K562 (cell line): ENCODE measurements around the gene ZFX. TPM values are rescaled to one million over a fixed set of nuclear protein-coding genes. Genes with fewer than 3 reads are reported as not detected.

Experiments used
- ATAC-seq: fragments of 200-7000 bp; cut with Tn5 transposase; 3 replicates; pipeline ENCODE4 v1.9.1; 2020; ENCODE audit warnings: moderate library complexity
- BruUV-seq: library from RNA; stranded (reverse); fragments of 400-500 nt; replicated peaks from 2 replicates; lab custom pipeline; 2021; lab: Mats Ljungman, UMichigan
- CTCF ChIA-PET: fragments of 300-600 bp; formaldehyde crosslinking; extraction: SDS; loops from one replicate; lab custom pipeline; 2021; ENCODE audit warnings: low intra/inter-chr PET ratio; lab: Yijun Ruan, JAX
- POLR2A ChIA-PET: fragments of 300-600, 350-650 bp; sonication (Branson Sonifier 250); formaldehyde crosslinking; extraction: SDS; loops from one replicate; lab custom pipeline; 2021; ENCODE audit warnings: antibody characterized with exemption, inconsistent platforms; lab: Yijun Ruan, JAX
- DNase-seq, 4 experiments: peaks; one replicate each; pipeline versions ENCODE4 v3.0.0 to v3.0.0-alpha.2; 2011 to 2018; ENCODE audit warnings: low spot score in 3 of 4, mixed read lengths in 3 of 4; ENCODE audit errors: extremely low read depth in 1 of 4
- FAIRE-seq: peaks from 2 replicates; lab custom pipeline; 2011; peaks lifted over from hg19 to GRCh38; lab: Jason Lieb, UNC
- H2AFZ ChIP-seq: 2 replicates; pipeline ENCODE4 v1.6.0; 2011; ENCODE audit warnings: low read depth, low read length, control low read depth, inconsistent platforms
- H3K27ac ChIP-seq: fragments of 200-600 bp; 3 replicates; pipeline ENCODE4 v1.8.0; 2011; ENCODE audit warnings: low read depth, mild to moderate bottlenecking, control low read depth, inconsistent platforms, low read length, moderate library complexity, mixed read lengths; ENCODE audit errors: extremely low read depth
- H3K27me3 ChIP-seq, 2 experiments: fragments of 300-600 bp in 1 of 2; 2 replicates in 1 of 2; 3 replicates in 1 of 2; pipeline versions ENCODE4 v1.6.0 to v1.8.0; 2011; ENCODE audit warnings: inconsistent platforms in 2 of 2, low read length in 2 of 2, mild to moderate bottlenecking in 1 of 2, mixed read lengths in 1 of 2, moderate library complexity in 1 of 2; ENCODE audit not compliant: control insufficient read depth in 2 of 2, insufficient read depth in 2 of 2
- H3K36me3 ChIP-seq: fragments of 300-600 bp; 3 replicates; pipeline ENCODE4 v1.8.0; 2011; ENCODE audit warnings: mild to moderate bottlenecking, low read length, inconsistent platforms; ENCODE audit not compliant: control insufficient read depth, insufficient read depth
- H3K4me1 ChIP-seq, 2 experiments: fragments of 200-600 bp in 1 of 2; replicated peaks in 1 of 2; 2 replicates in 1 of 2; 3 replicates in 1 of 2; pipeline versions ENCODE4 v1.5.1 to v1.8.0; 2011; ENCODE audit warnings: inconsistent platforms in 2 of 2, low read length in 2 of 2, mild to moderate bottlenecking in 1 of 2, mixed read lengths in 1 of 2, moderate library complexity in 1 of 2; ENCODE audit not compliant: control insufficient read depth in 2 of 2, insufficient read depth in 2 of 2
- H3K4me2 ChIP-seq: 2 replicates; pipeline ENCODE4 v1.6.1; 2011; ENCODE audit warnings: low read length, control low read depth, inconsistent platforms, mixed read lengths; ENCODE audit not compliant: insufficient read depth
- H3K4me3 ChIP-seq: fragments of 200-600 bp; sonication (generic), shearing (Covaris generic); 2 replicates; pipeline ENCODE4 v1.5.1; 2016; ENCODE audit warnings: control low read depth, inconsistent platforms
- H3K79me2 ChIP-seq: fragments of 200-600 bp; 3 replicates; pipeline ENCODE4 v1.8.0; 2011; ENCODE audit warnings: low read length, inconsistent platforms; ENCODE audit not compliant: control insufficient read depth, insufficient read depth
- H3K9ac ChIP-seq, 2 experiments: 2 replicates each; pipeline versions ENCODE4 v1.6.0 to v1.6.1; 2011; ENCODE audit warnings: low read depth in 2 of 2, low read length in 2 of 2, control low read depth in 1 of 2, inconsistent platforms in 1 of 2, mild to moderate bottlenecking in 1 of 2, mixed read lengths in 1 of 2; ENCODE audit not compliant: insufficient read depth in 1 of 2
- H3K9me1 ChIP-seq: one replicate; pipeline ENCODE4 v1.6.0; 2011; ENCODE audit warnings: inconsistent platforms, mild to moderate bottlenecking, low read length, moderate library complexity; ENCODE audit not compliant: control insufficient read depth, insufficient read depth
- H3K9me3 ChIP-seq: replicated peaks from 2 replicates; pipeline ENCODE4 v1.5.1; 2011; ENCODE audit warnings: low read depth, low read length, inconsistent platforms; ENCODE audit not compliant: control insufficient read depth, insufficient read depth
- H4K20me1 ChIP-seq: replicated peaks from 2 replicates; pipeline ENCODE4 v1.6.1; 2011; ENCODE audit warnings: low read length, inconsistent platforms, mixed read lengths; ENCODE audit not compliant: control insufficient read depth, insufficient read depth
- BACH1 ChIP-seq: fragments of 200-800 bp; sonication (Bioruptor generic); IDR thresholded peaks from 2 replicates; pipeline ENCODE4 v1.6.1; 2016; ENCODE audit warnings: missing genetic modification characterization, missing compliant biosample characterization
- ETV6 ChIP-seq, 3 experiments: fragments of 150-350 bp in 1 of 3; sonication (generic) in 1 of 3; formaldehyde crosslinking in 1 of 3; IDR thresholded peaks; 2 replicates each; pipeline versions ENCODE4 v1.6.1 to v1.8.0; 2014 to 2022; ENCODE audit warnings: borderline replicate concordance in 2 of 3, low read depth in 2 of 3, antibody characterized with exemption in 1 of 3, low read length in 1 of 3, mild to moderate bottlenecking in 1 of 3, missing genetic modification reagents in 1 of 3
- HIVEP1 ChIP-seq: fragments of 250-450 bp; sonication (Bioruptor Pico); IDR thresholded peaks from 2 replicates; pipeline ENCODE4 v1.4.0; 2020; ENCODE audit warnings: mild to moderate bottlenecking
- TSC22D4 ChIP-seq: fragments of 450-650 bp; IDR thresholded peaks from 2 replicates; pipeline ENCODE4 v1.6.1; 2016; ENCODE audit warnings: missing genetic modification characterization, missing biosample characterization, control low read depth
- ZNF398 ChIP-seq: fragments of 250-450 bp; sonication (Bioruptor Pico); IDR thresholded peaks from 2 replicates; pipeline ENCODE4 v1.8.0; 2021; ENCODE audit warnings: moderate library complexity, mild to moderate bottlenecking, inconsistent platforms
- ZNF41 ChIP-seq: fragments of 250-450 bp; sonication (Bioruptor Pico); conservative IDR thresholded peaks from 2 replicates; pipeline ENCODE4 v1.4.0; 2020; ENCODE audit warnings: mild to moderate bottlenecking
- WGBS: fragments of 100-300 bp; shearing (Covaris generic); methylation state at CpG from one replicate; pipeline ENCODE4 v1.1.6; 2016; ENCODE audit warnings: low coverage, mixed read lengths; ENCODE audit not compliant: insufficient coverage; ENCODE audit errors: missing lambda C conversion rate; 5-methylcytosine and 5-hydroxymethylcytosine counted together
- in situ Hi-C: fragments of 300-500 bp; cut with MboI; formaldehyde crosslinking; loops from 4 replicates; pipeline ENCODE4 v1.15.0; 2018; ENCODE audit warnings: inconsistent platforms, mixed read lengths
- intact Hi-C: fragments of 100-400 bp; cut with micrococcal nuclease; formaldehyde crosslinking; loops from 2 replicates; pipeline ENCODE4 v1.14.2; 2022
- polyA plus RNA-seq, 8 experiments: library from polyadenylated mRNA; depleted of rRNA in 4 of 8; stranded (reverse) in 5 of 8; unstranded in 3 of 8; fragments of >200 nt; fragmentation: Nextera tagmentation in 2 of 8; fragmentation: Illumina TruSeq in 1 of 8; extraction: Ambion mirVana in 2 of 8; extraction: Trizol in 1 of 8; gene quantifications; 2 replicates each; pipeline versions ENCODE4 v1.2.1 to v1.2.3, GENCODE V29; 2011 to 2014; ENCODE audit warnings: inconsistent platforms in 1 of 8, missing spikeins in 1 of 8
- total RNA-seq, 7 experiments: library from RNA; depleted of rRNA in 6 of 7; stranded (reverse); fragments of >200 nt in 6 of 7; fragmentation: Illumina TruSeq in 2 of 7; extraction: Trizol in 2 of 7; gene quantifications; 2 replicates each; pipeline versions ENCODE4 v1.2.1 to v1.2.3, GENCODE V29; 2011 to 2021; ENCODE audit warnings: low replicate concordance in 1 of 7
- TF ChIP-seq, protein P1 (sequence below): fragments of 450-650 bp; IDR thresholded peaks from 2 replicates; pipeline ENCODE4 v1.6.1; 2016
- TF ChIP-seq, protein P2 (sequence below): fragments of 450-650 bp; conservative IDR thresholded peaks from 2 replicates; pipeline ENCODE4 v1.6.1; 2016; ENCODE audit warnings: missing genetic modification characterization, low read depth, mild to moderate bottlenecking, control low read depth, missing compliant biosample characterization

ZFX gene
- total and polyA plus RNA-seq, 9 of the 15 experiments (the other 6 are each of a cell fraction or from before 2014, with no cell fraction given), result 5.3 to 25.2 (median 11.4) TPM

DNA sequence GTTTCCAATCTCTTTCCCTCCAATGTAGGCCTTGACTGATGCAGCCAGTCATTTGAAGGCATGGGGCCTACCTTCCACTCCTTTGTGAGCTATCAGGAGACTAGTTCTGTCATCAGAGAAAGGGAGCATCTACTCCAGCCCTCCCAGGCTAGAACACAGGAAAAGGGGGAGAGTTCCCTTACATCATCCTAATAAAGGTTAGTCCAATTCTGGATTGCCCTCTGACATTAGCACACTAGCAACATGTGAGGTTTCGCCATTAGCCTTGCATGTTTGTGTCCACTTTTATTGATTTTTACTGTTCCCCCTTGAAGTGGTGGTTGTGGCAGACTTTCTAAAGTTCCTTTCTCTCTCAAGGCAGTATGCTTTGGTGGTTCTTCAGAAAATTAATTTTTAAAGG lies 67.3 kb downstream of the ZFX start:
- TF ChIP-seq ZNF398 (CRISPR knock-in tag) (no peak), TSC22D4 (no peak), HIVEP1 (CRISPR knock-in tag) (no peak), BACH1 (tag) (no peak), ZNF41 (CRISPR knock-in tag) (no peak), ETV6 (IDR thresholded peaks at IDR 0.05; ENCODE audit: borderline replicate concordance in 1 of 2, low read depth in 2 of 2, low read length in 1 of 2) (no peak), ETV6 (CRISPR knock-in tag; IDR thresholded peaks at IDR 0.05; ENCODE audit: borderline replicate concordance) (no peak)
- TF ChIP-seq, protein P1, sequence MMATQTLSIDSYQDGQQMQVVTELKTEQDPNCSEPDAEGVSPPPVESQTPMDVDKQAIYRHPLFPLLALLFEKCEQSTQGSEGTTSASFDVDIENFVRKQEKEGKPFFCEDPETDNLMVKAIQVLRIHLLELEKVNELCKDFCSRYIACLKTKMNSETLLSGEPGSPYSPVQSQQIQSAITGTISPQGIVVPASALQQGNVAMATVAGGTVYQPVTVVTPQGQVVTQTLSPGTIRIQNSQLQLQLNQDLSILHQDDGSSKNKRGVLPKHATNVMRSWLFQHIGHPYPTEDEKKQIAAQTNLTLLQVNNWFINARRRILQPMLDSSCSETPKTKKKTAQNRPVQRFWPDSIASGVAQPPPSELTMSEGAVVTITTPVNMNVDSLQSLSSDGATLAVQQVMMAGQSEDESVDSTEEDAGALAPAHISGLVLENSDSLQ, result no peak
- TF ChIP-seq, protein P2, sequence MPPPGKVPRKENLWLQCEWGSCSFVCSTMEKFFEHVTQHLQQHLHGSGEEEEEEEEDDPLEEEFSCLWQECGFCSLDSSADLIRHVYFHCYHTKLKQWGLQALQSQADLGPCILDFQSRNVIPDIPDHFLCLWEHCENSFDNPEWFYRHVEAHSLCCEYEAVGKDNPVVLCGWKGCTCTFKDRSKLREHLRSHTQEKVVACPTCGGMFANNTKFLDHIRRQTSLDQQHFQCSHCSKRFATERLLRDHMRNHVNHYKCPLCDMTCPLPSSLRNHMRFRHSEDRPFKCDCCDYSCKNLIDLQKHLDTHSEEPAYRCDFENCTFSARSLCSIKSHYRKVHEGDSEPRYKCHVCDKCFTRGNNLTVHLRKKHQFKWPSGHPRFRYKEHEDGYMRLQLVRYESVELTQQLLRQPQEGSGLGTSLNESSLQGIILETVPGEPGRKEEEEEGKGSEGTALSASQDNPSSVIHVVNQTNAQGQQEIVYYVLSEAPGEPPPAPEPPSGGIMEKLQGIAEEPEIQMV (tag), result no peak
- Histone ChIP-seq H4K20me1 (no peaks in the 10 kb centered on the region; the same call in 1 of the 2 replicates), H3K9me1 (no peaks in the 10 kb centered on the region), H3K4me1 (no peaks in the 10 kb centered on the region), H3K36me3 (peaks cover 7% of the 10 kb centered on the region; the same call in 1 of the 3 replicates), H3K4me3 (no peak overlapping the region), H3K27ac (no peak overlapping the region), H2AFZ (no peak overlapping the region), H3K4me2 (no peak overlapping the region), H3K27me3 (no peaks in the 10 kb centered on the region), H3K9me3 (no peaks in the 10 kb centered on the region), H3K9ac (no peak overlapping the region), H3K79me2 (no peaks in the 10 kb centered on the region)
- ChIA-PET CTCF (interaction anchor here (0.8 kb wide), 1 partner anchor 135 kb away, joined by 3 read pairs; no protein-coding TSS in a partner anchor), POLR2A (no interaction called here)
- DNase-seq, result no peak
- in situ Hi-C loops (no loop called here), intact Hi-C loops (no loop called here)
- ATAC-seq, result peak; percentile 48; the same call in 2 of the 3 replicates
- FAIRE-seq, result peak; percentile 52
- BruUV-seq, result no TSS peak
- WGBS, result 100% methylated on average over 1 of the region's 1 CpG
